SK-N-SH treated with all-trans-retinoic acid at 6 μM for 48 hours (cell line): ENCODE data around the gene TRAF3IP3.

Experiments
- BACH2 ChIP-seq: fragments of 250-450 bp; sonication (Bioruptor Pico); IDR thresholded peaks from 2 replicates; pipeline ENCODE4 v1.9.0; 2021; ENCODE audit warnings: mild to moderate bottlenecking, borderline replicate concordance
- PPARA ChIP-seq: fragments of 250-450 bp; sonication (Bioruptor Pico); IDR thresholded peaks from 2 replicates; pipeline ENCODE4 v1.5.0; 2020; ENCODE audit warnings: mild to moderate bottlenecking, borderline replicate concordance
- RARB ChIP-seq: fragments of 250-450 bp; sonication (Bioruptor Pico); IDR thresholded peaks from 2 replicates; pipeline ENCODE4 v1.8.0; 2021; ENCODE audit warnings: mild to moderate bottlenecking, moderate library complexity
- ZNF8 ChIP-seq: fragments of 450-650 bp; formaldehyde crosslinking; IDR thresholded peaks from 2 replicates; pipeline ENCODE4 v1.5.0; 2020; ENCODE audit warnings: mild to moderate bottlenecking, moderate library complexity
- TF ChIP-seq, protein P1 (sequence below): fragments of 250-450 bp; sonication (Bioruptor Pico); IDR thresholded peaks from 2 replicates; pipeline ENCODE4 v1.8.0; 2020; ENCODE audit warnings: mild to moderate bottlenecking, moderate library complexity, borderline replicate concordance
- TF ChIP-seq, protein P2 (sequence below): fragments of 250-450 bp; sonication (Bioruptor Pico); IDR thresholded peaks from 2 replicates; pipeline ENCODE4 v1.5.0; 2020; ENCODE audit warnings: mild to moderate bottlenecking, moderate library complexity

DNA sequence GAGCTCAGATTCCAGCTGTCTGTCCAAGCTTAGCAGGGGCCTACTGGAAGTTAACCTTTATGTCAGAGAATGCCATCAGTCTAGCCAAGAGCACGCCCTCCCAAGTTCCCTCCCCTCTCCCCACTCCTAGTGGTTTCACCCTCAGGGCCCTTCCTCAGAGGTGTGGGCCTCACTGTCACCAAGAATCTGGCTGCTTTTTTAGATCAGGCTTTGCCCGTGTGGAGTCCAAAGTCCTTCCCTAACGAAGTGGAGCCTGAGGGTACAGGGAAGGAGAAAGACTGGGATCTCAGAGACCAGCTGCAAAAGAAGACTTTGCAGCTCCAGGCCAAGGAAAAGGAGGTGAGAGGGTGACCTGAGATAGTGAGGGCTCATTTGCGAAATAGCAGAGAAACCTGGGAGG is 24.4 kb downstream of the TRAF3IP3 start:
- TF ChIP-seq ZNF8, result no peak
- no peak for TF ChIP-seq PPARA (CRISPR knock-in tag)
- no peak for TF ChIP-seq BACH2 (CRISPR knock-in tag)
- TF ChIP-seq, protein P1, sequence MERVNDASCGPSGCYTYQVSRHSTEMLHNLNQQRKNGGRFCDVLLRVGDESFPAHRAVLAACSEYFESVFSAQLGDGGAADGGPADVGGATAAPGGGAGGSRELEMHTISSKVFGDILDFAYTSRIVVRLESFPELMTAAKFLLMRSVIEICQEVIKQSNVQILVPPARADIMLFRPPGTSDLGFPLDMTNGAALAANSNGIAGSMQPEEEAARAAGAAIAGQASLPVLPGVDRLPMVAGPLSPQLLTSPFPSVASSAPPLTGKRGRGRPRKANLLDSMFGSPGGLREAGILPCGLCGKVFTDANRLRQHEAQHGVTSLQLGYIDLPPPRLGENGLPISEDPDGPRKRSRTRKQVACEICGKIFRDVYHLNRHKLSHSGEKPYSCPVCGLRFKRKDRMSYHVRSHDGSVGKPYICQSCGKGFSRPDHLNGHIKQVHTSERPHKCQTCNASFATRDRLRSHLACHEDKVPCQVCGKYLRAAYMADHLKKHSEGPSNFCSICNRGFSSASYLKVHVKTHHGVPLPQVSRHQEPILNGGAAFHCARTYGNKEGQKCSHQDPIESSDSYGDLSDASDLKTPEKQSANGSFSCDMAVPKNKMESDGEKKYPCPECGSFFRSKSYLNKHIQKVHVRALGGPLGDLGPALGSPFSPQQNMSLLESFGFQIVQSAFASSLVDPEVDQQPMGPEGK, result no peak
- no peak for TF ChIP-seq RARB (CRISPR knock-in tag)
- TF ChIP-seq, protein P2, sequence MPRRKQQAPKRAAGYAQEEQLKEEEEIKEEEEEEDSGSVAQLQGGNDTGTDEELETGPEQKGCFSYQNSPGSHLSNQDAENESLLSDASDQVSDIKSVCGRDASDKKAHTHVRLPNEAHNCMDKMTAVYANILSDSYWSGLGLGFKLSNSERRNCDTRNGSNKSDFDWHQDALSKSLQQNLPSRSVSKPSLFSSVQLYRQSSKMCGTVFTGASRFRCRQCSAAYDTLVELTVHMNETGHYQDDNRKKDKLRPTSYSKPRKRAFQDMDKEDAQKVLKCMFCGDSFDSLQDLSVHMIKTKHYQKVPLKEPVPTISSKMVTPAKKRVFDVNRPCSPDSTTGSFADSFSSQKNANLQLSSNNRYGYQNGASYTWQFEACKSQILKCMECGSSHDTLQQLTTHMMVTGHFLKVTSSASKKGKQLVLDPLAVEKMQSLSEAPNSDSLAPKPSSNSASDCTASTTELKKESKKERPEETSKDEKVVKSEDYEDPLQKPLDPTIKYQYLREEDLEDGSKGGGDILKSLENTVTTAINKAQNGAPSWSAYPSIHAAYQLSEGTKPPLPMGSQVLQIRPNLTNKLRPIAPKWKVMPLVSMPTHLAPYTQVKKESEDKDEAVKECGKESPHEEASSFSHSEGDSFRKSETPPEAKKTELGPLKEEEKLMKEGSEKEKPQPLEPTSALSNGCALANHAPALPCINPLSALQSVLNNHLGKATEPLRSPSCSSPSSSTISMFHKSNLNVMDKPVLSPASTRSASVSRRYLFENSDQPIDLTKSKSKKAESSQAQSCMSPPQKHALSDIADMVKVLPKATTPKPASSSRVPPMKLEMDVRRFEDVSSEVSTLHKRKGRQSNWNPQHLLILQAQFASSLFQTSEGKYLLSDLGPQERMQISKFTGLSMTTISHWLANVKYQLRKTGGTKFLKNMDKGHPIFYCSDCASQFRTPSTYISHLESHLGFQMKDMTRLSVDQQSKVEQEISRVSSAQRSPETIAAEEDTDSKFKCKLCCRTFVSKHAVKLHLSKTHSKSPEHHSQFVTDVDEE (CRISPR knock-in tag), result no peak
